GM23338 (cell line): ENCODE measurements around the gene CCDC92B. TPM values are rescaled to one million over a fixed set of nuclear protein-coding genes. Genes with fewer than 3 reads are reported as not detected.
A peak's percentile ranks its signal among the peaks of the same experiment; 100 is the strongest.

Source experiments
- ATAC-seq: fragments of 200-7000 bp; cut with Tn5 transposase; 3 replicates; pipeline ENCODE4 v1.9.1; 2020
- DNase-seq: peaks from one replicate; pipeline ENCODE4 v3.0.0-alpha.2; 2015; ENCODE audit warnings: low spot score
- H2AFZ ChIP-seq: fragments of 200-600 bp; sonication (generic); 2 replicates; pipeline ENCODE4 v1.8.0; 2016; ENCODE audit warnings: antibody characterized with exemption, mild to moderate bottlenecking, moderate library complexity
- H3F3A ChIP-seq: fragments of 200-600 bp; sonication (generic); replicated peaks from 2 replicates; pipeline ENCODE4 v1.8.0; 2017; ENCODE audit warnings: antibody characterized with exemption, mixed run types, low read depth
- H3K27ac ChIP-seq: fragments of 200-600 bp; sonication (generic); 2 replicates; pipeline ENCODE4 v1.6.1; 2016; ENCODE audit warnings: low read depth
- H3K27me3 ChIP-seq: fragments of 200-600 bp; sonication (generic); 2 replicates; pipeline ENCODE4 v1.8.0; 2016; ENCODE audit warnings: mild to moderate bottlenecking, mixed run types, moderate library complexity; ENCODE audit not compliant: insufficient read depth
- H3K36me3 ChIP-seq: fragments of 200-600 bp; sonication (generic); 2 replicates; pipeline ENCODE4 v1.8.0; 2016; ENCODE audit warnings: mild to moderate bottlenecking; ENCODE audit not compliant: insufficient read depth
- H3K4me1 ChIP-seq: fragments of 200-600 bp; sonication (generic); 2 replicates; pipeline ENCODE4 v1.8.0; 2016; ENCODE audit warnings: mild to moderate bottlenecking, moderate library complexity; ENCODE audit not compliant: insufficient read depth
- H3K4me2 ChIP-seq: fragments of 200-600 bp; sonication (generic); 2 replicates; pipeline ENCODE4 v1.7.1; 2017; ENCODE audit warnings: mixed run types
- H3K4me3 ChIP-seq: fragments of 200-600 bp; sonication (generic); 2 replicates; pipeline ENCODE4 v1.6.1; 2016; ENCODE audit warnings: mixed run types
- H3K79me2 ChIP-seq: fragments of 200-600 bp; sonication (generic); replicated peaks from 2 replicates; pipeline ENCODE4 v1.8.0; 2017; ENCODE audit warnings: mild to moderate bottlenecking; ENCODE audit not compliant: insufficient read depth
- H3K9me2 ChIP-seq: fragments of 200-600 bp; sonication (generic); 2 replicates; pipeline ENCODE4 v1.8.0; 2017; ENCODE audit not compliant: insufficient read depth
- H4K20me1 ChIP-seq: fragments of 200-600 bp; sonication (generic); replicated peaks from 2 replicates; pipeline ENCODE4 v1.8.0; 2017; ENCODE audit warnings: mild to moderate bottlenecking; ENCODE audit not compliant: insufficient read depth
- H3K27ac Mint-ChIP-seq: 2 replicates; pipeline ENCODE4 v1.8.0; 2020; ENCODE audit warnings: inconsistent platforms, mild to moderate bottlenecking, moderate library complexity, mixed read lengths
- H3K27me3 Mint-ChIP-seq: 3 replicates; pipeline ENCODE4 v1.8.0; 2022; ENCODE audit warnings: low read depth, mild to moderate bottlenecking, moderate library complexity, mixed read lengths, inconsistent platforms; ENCODE audit not compliant: insufficient read depth, poor library complexity
- H3K36me3 Mint-ChIP-seq: 3 replicates; pipeline ENCODE4 v1.8.0; 2021; ENCODE audit warnings: low read depth, mild to moderate bottlenecking, inconsistent platforms, moderate library complexity, mixed read lengths
- H3K4me1 Mint-ChIP-seq: 3 replicates; pipeline ENCODE4 v1.8.0; 2020; ENCODE audit warnings: mild to moderate bottlenecking, inconsistent platforms, mixed read lengths
- H3K4me3 Mint-ChIP-seq: 3 replicates; pipeline ENCODE4 v1.8.0; 2021; ENCODE audit warnings: moderate library complexity, mild to moderate bottlenecking, inconsistent platforms, mixed read lengths
- H3K9me3 Mint-ChIP-seq: 3 replicates; pipeline ENCODE4 v1.8.0; 2020; ENCODE audit warnings: moderate library complexity, mild to moderate bottlenecking, inconsistent platforms, mixed read lengths
- CREB1 ChIP-seq: fragments of 250-450 bp; sonication (Bioruptor Pico); IDR thresholded peaks from 2 replicates; pipeline ENCODE4 v1.5.0; 2020; ENCODE audit warnings: low read depth, mild to moderate bottlenecking, moderate library complexity
- EZH2 ChIP-seq: fragments of 200-600 bp; sonication (generic); IDR thresholded peaks from one replicate; pipeline ENCODE4 v1.8.0; 2017; ENCODE audit warnings: antibody characterized with exemption, mild to moderate bottlenecking, low read depth; ENCODE audit not compliant: unreplicated experiment
- EZH2phosphoT487 ChIP-seq: fragments of 200-600 bp; sonication (generic); IDR thresholded peaks from one replicate; pipeline ENCODE4 v1.8.1; 2018; ENCODE audit warnings: antibody characterized with exemption; ENCODE audit not compliant: unreplicated experiment
- JUNB ChIP-seq: IDR thresholded peaks from one replicate; pipeline ENCODE4 v1.6.1; 2016; ENCODE audit warnings: antibody characterized with exemption; ENCODE audit not compliant: unreplicated experiment
- NANOG ChIP-seq: IDR thresholded peaks from 2 replicates; pipeline ENCODE4 v1.6.1; 2016; ENCODE audit warnings: antibody characterized with exemption, borderline replicate concordance
- POLR2AphosphoS5 ChIP-seq: IDR thresholded peaks from 2 replicates; pipeline ENCODE4 v1.6.1; 2016; ENCODE audit warnings: antibody characterized with exemption, low read depth
- STAT1 ChIP-seq: IDR thresholded peaks from one replicate; pipeline ENCODE4 v1.6.1; 2016; ENCODE audit warnings: antibody characterized with exemption; ENCODE audit not compliant: unreplicated experiment
- ZNF114 ChIP-seq: fragments of 250-450 bp; sonication (Bioruptor Pico); IDR thresholded peaks from 2 replicates; pipeline ENCODE4 v1.5.0; 2020; ENCODE audit warnings: mild to moderate bottlenecking, moderate library complexity
- ZNF331 ChIP-seq: fragments of 250-450 bp; sonication (Bioruptor Pico); IDR thresholded peaks from 2 replicates; pipeline ENCODE4 v1.5.0; 2020; ENCODE audit warnings: low read depth, mild to moderate bottlenecking, moderate library complexity
- polyA plus RNA-seq: library from polyadenylated mRNA; unstranded; fragments of >200 nt; fragmentation: Nextera tagmentation; extraction: Ambion mirVana; gene quantifications from 2 replicates; pipeline ENCODE4 v1.2.1, GENCODE V29; 2016
- total RNA-seq: library from RNA; depleted of rRNA; stranded (reverse); fragments of >200 nt; shearing (Covaris generic); gene quantifications from 2 replicates; pipeline ENCODE4 v1.2.3, GENCODE V29; 2014
- TF ChIP-seq, protein P1 (sequence below), 2 experiments: fragments of 200-600 bp in 1 of 2; sonication (generic) in 1 of 2; conservative IDR thresholded peaks; 2 replicates each; pipeline versions ENCODE4 v1.5.1 to v1.6.1; 2016 to 2017; ENCODE audit warnings: antibody characterized with exemption in 2 of 2, low read depth in 2 of 2, mild to moderate bottlenecking in 2 of 2, moderate library complexity in 1 of 2
- TF ChIP-seq, protein P2 (sequence below): IDR thresholded peaks from one replicate; pipeline ENCODE4 v1.6.1; 2018; ENCODE audit warnings: antibody characterized with exemption; ENCODE audit not compliant: unreplicated experiment
- TF ChIP-seq, protein P3 (sequence below): IDR thresholded peaks from 2 replicates; pipeline ENCODE4 v1.6.1; 2016; ENCODE audit warnings: antibody characterized with exemption
- TF ChIP-seq, protein P4 (sequence below): fragments of 250-450 bp; sonication (Bioruptor Pico); IDR thresholded peaks from 2 replicates; pipeline ENCODE4 v1.5.0; 2020; ENCODE audit warnings: mild to moderate bottlenecking, moderate library complexity

CCDC92B gene
- total and polyA plus RNA-seq, 2 experiments from 2014 or later: 5.7 to 9.1 TPM

DNA sequence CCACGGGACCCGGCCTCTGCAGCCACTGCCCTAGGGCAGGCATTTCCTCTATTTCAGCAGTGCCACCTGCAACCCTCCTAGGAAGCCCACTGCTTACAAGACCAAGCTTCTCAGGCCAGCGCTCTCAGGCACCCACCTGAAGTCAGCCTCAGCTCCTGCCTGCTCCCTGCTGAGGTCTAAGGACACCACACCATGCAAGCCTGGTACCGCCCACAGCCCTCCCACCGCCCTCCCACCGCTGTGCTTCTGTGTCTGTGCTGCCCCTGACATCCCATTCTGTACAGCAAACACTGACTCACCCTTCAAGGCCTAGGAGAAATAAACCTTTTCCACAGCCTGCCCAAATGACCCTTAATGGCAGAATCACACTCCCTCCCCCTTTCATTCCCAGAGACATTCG, 44.2 kb downstream of the CCDC92B start (continued):
- TF ChIP-seq, protein P1, sequence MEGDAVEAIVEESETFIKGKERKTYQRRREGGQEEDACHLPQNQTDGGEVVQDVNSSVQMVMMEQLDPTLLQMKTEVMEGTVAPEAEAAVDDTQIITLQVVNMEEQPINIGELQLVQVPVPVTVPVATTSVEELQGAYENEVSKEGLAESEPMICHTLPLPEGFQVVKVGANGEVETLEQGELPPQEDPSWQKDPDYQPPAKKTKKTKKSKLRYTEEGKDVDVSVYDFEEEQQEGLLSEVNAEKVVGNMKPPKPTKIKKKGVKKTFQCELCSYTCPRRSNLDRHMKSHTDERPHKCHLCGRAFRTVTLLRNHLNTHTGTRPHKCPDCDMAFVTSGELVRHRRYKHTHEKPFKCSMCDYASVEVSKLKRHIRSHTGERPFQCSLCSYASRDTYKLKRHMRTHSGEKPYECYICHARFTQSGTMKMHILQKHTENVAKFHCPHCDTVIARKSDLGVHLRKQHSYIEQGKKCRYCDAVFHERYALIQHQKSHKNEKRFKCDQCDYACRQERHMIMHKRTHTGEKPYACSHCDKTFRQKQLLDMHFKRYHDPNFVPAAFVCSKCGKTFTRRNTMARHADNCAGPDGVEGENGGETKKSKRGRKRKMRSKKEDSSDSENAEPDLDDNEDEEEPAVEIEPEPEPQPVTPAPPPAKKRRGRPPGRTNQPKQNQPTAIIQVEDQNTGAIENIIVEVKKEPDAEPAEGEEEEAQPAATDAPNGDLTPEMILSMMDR (conservative IDR thresholded peaks at IDR 0.05; ENCODE audit: low read depth in 2 of 2): no peak
- TF ChIP-seq STAT1 (no peak), ZNF114 (CRISPR knock-in tag) (no peak), NANOG (no peak), POLR2AphosphoS5 (no peak), JUNB (no peak), EZH2 (no peak), EZH2phosphoT487 (no peak), ZNF331 (no peak)
- TF ChIP-seq, protein P2, sequence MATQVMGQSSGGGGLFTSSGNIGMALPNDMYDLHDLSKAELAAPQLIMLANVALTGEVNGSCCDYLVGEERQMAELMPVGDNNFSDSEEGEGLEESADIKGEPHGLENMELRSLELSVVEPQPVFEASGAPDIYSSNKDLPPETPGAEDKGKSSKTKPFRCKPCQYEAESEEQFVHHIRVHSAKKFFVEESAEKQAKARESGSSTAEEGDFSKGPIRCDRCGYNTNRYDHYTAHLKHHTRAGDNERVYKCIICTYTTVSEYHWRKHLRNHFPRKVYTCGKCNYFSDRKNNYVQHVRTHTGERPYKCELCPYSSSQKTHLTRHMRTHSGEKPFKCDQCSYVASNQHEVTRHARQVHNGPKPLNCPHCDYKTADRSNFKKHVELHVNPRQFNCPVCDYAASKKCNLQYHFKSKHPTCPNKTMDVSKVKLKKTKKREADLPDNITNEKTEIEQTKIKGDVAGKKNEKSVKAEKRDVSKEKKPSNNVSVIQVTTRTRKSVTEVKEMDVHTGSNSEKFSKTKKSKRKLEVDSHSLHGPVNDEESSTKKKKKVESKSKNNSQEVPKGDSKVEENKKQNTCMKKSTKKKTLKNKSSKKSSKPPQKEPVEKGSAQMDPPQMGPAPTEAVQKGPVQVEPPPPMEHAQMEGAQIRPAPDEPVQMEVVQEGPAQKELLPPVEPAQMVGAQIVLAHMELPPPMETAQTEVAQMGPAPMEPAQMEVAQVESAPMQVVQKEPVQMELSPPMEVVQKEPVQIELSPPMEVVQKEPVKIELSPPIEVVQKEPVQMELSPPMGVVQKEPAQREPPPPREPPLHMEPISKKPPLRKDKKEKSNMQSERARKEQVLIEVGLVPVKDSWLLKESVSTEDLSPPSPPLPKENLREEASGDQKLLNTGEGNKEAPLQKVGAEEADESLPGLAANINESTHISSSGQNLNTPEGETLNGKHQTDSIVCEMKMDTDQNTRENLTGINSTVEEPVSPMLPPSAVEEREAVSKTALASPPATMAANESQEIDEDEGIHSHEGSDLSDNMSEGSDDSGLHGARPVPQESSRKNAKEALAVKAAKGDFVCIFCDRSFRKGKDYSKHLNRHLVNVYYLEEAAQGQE: no peak
- TF ChIP-seq, protein P3, sequence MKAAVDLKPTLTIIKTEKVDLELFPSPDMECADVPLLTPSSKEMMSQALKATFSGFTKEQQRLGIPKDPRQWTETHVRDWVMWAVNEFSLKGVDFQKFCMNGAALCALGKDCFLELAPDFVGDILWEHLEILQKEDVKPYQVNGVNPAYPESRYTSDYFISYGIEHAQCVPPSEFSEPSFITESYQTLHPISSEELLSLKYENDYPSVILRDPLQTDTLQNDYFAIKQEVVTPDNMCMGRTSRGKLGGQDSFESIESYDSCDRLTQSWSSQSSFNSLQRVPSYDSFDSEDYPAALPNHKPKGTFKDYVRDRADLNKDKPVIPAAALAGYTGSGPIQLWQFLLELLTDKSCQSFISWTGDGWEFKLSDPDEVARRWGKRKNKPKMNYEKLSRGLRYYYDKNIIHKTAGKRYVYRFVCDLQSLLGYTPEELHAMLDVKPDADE: no peak

DNA sequence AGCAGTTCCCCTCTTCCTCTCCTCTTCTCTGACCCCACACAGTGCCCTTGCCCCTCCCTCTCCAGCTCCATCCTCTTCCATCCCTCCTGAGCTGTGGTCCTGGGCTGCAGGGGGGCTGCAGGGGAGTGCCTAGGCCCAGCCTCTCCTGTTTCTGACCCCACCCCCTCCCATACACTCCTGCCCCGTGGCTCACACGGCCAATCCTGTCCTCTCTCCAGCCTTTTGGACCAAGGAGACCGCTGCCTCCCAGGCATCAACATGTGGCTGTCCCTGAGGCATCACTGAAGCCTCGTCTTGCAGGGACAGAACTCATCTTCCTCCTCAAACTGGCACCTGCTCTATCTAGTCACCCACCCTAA, 44.6 kb downstream of the CCDC92B start:
- peaks cover 17% of the 10 kb centered on the region for H3K4me1 ChIP-seq
- Mint-ChIP-seq H3K9me3 (no peaks in the 10 kb centered on the region), H3K4me1 (peaks cover 33% of the 10 kb centered on the region), H3K4me3 (no peak overlapping the region; the same call in 2 of the 3 replicates), H3K27ac (peak overlapping the region; percentile 8; the same call in 1 of the 2 replicates), H3K36me3 (peaks cover 27% of the 10 kb centered on the region), H3K27me3 (peaks cover 11% of the 10 kb centered on the region)
- H3K9me2 ChIP-seq: no peaks in the 10 kb centered on the region
- peaks cover 5% of the 10 kb centered on the region for H4K20me1 ChIP-seq
- peak; percentile 9 for ATAC-seq
- no peak overlapping the region for H2AFZ ChIP-seq
- peaks cover 47% of the 10 kb centered on the region for H3K79me2 ChIP-seq
- H3K4me2 ChIP-seq: no peak overlapping the region
- H3F3A ChIP-seq: no peaks in the 10 kb centered on the region
- DNase-seq: no peak
- H3K36me3 ChIP-seq: no peaks in the 10 kb centered on the region
- no peak overlapping the region for H3K4me3 ChIP-seq
- no peak overlapping the region for H3K27ac ChIP-seq
- H3K27me3 ChIP-seq: no peaks in the 10 kb centered on the region
- no peak for TF ChIP-seq STAT1
- TF ChIP-seq CREB1 (CRISPR knock-in tag): no peak
- no peak for TF ChIP-seq JUNB
- TF ChIP-seq, protein P3: no peak
- TF ChIP-seq, protein P4, sequence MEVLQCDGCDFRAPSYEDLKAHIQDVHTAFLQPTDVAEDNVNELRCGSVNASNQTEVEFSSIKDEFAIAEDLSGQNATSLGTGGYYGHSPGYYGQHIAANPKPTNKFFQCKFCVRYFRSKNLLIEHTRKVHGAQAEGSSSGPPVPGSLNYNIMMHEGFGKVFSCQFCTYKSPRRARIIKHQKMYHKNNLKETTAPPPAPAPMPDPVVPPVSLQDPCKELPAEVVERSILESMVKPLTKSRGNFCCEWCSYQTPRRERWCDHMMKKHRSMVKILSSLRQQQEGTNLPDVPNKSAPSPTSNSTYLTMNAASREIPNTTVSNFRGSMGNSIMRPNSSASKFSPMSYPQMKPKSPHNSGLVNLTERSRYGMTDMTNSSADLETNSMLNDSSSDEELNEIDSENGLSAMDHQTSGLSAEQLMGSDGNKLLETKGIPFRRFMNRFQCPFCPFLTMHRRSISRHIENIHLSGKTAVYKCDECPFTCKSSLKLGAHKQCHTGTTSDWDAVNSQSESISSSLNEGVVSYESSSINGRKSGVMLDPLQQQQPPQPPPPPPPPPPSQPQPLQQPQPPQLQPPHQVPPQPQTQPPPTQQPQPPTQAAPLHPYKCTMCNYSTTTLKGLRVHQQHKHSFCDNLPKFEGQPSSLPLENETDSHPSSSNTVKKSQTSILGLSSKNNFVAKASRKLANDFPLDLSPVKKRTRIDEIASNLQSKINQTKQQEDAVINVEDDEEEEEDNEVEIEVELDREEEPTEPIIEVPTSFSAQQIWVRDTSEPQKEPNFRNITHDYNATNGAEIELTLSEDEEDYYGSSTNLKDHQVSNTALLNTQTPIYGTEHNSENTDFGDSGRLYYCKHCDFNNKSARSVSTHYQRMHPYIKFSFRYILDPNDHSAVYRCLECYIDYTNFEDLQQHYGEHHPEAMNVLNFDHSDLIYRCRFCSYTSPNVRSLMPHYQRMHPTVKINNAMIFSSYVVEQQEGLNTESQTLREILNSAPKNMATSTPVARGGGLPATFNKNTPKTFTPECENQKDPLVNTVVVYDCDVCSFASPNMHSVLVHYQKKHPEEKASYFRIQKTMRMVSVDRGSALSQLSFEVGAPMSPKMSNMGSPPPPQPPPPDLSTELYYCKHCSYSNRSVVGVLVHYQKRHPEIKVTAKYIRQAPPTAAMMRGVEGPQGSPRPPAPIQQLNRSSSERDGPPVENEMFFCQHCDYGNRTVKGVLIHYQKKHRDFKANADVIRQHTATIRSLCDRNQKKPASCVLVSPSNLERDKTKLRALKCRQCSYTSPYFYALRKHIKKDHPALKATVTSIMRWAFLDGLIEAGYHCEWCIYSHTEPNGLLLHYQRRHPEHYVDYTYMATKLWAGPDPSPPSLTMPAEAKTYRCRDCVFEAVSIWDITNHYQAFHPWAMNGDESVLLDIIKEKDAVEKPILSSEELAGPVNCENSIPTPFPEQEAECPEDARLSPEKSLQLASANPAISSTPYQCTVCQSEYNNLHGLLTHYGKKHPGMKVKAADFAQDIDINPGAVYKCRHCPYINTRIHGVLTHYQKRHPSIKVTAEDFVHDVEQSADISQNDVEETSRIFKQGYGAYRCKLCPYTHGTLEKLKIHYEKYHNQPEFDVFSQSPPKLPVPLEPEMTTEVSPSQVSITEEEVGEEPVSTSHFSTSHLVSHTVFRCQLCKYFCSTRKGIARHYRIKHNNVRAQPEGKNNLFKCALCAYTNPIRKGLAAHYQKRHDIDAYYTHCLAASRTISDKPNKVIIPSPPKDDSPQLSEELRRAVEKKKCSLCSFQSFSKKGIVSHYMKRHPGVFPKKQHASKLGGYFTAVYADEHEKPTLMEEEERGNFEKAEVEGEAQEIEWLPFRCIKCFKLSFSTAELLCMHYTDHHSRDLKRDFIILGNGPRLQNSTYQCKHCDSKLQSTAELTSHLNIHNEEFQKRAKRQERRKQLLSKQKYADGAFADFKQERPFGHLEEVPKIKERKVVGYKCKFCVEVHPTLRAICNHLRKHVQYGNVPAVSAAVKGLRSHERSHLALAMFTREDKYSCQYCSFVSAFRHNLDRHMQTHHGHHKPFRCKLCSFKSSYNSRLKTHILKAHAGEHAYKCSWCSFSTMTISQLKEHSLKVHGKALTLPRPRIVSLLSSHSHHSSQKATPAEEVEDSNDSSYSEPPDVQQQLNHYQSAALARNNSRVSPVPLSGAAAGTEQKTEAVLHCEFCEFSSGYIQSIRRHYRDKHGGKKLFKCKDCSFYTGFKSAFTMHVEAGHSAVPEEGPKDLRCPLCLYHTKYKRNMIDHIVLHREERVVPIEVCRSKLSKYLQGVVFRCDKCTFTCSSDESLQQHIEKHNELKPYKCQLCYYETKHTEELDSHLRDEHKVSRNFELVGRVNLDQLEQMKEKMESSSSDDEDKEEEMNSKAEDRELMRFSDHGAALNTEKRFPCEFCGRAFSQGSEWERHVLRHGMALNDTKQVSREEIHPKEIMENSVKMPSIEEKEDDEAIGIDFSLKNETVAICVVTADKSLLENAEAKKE (CRISPR knock-in tag): no peak
